GM18519 (cell line): ENCODE measurements around the gene ZNF17.
"Not testable (repeated sequence)": the region's sequence is repeated elsewhere in the genome, so short reads cannot be mapped to it uniquely, and the experiment has no call there.

ENCODE experiments used
- ATAC-seq: cut with Tn5 transposase; IDR thresholded peaks from one replicate; pipeline ENCODE4 v1.9.1; 2021; ENCODE audit warnings: mild to moderate bottlenecking, moderate library complexity; ENCODE audit not compliant: unreplicated experiment, low FRiP score

Gene ZNF17

GRCh38 chr19:57410877-57411671 lies at the start of gene ZNF17:
Gene ZNF17, plus strand, starts transcription at chr19:57411161. Its CDS starts 2,455 bp downstream, at chr19:57413616.
- peak; percentile 89 for ATAC-seq

- no peak for ATAC-seq
Observed at GRCh38 chr19:57362419-57362818, 48.5 kb upstream of the ZNF17 start.

- ATAC-seq: peak; percentile 84
Observed at GRCh38 chr19:57362997-57363687, 47.8 kb upstream of the ZNF17 start, which contains the start of the genes TRAPPC2B and ZNF547. Gene TRAPPC2B, plus strand, starts transcription at chr19:57363551. Its CDS starts 1,283 bp downstream, at chr19:57364834. Gene ZNF547, plus strand, starts transcription at chr19:57363551. Its CDS starts 5,005 bp downstream, at chr19:57368556.

GRCh38 chr19:57363688-57364181 lies 47.2 kb upstream of the ZNF17 start:
- ATAC-seq: no peak

- no peak for ATAC-seq
Observed at GRCh38 chr19:57366776-57367175, 44.2 kb upstream of the ZNF17 start.

GRCh38 chr19:57374179-57374578 lies 36.8 kb upstream of the ZNF17 start:
- no peak for ATAC-seq

- not testable (repeated sequence) for ATAC-seq
Observed at GRCh38 chr19:57374647-57375046, 36.3 kb upstream of the ZNF17 start.

GRCh38 chr19:57376151-57376550 lies 34.8 kb upstream of the ZNF17 start:
- no peak for ATAC-seq

- ATAC-seq: no peak
Observed at GRCh38 chr19:57377498-57378146, 33.3 kb upstream of the ZNF17 start.

- no peak for ATAC-seq
Observed at GRCh38 chr19:57380923-57381322, 30.0 kb upstream of the ZNF17 start.

- ATAC-seq: no peak
Observed at GRCh38 chr19:57382806-57383488, 28.0 kb upstream of the ZNF17 start.

- no peak for ATAC-seq
Observed at GRCh38 chr19:57389194-57389729, 21.7 kb upstream of the ZNF17 start.

GRCh38 chr19:57389730-57390598 lies 21.0 kb upstream of the ZNF17 start, which contains the start of gene ZNF548:
Gene ZNF548, plus strand, starts transcription at chr19:57389854. Its CDS starts 246 bp downstream, at chr19:57390100.
- peak; percentile 89 for ATAC-seq

- no peak for ATAC-seq
Observed at GRCh38 chr19:57395710-57396109, 15.3 kb upstream of the ZNF17 start.

GRCh38 chr19:57398868-57399267 lies 12.1 kb upstream of the ZNF17 start:
- no peak for ATAC-seq

- no peak for ATAC-seq
Observed at GRCh38 chr19:57403737-57404563, 7.0 kb upstream of the ZNF17 start.

GRCh38 chr19:57406516-57407123 lies 4.3 kb upstream of the ZNF17 start:
- no peak for ATAC-seq

GRCh38 chr19:57419439-57419838 lies 8.5 kb downstream of the ZNF17 start:
- no peak for ATAC-seq
